TTC549 (cell line): ENCODE results near the gene ACSM2B.
"Not testable (repeated sequence)": the region's sequence is repeated elsewhere in the genome, so short reads cannot be mapped to it uniquely, and the experiment has no call there.

Source experiments
- FAIRE-seq: peaks from 2 replicates; lab custom pipeline; 2012; peaks lifted over from hg19 to GRCh38; lab: Jason Lieb, UNC

The ACSM2B gene

DNA sequence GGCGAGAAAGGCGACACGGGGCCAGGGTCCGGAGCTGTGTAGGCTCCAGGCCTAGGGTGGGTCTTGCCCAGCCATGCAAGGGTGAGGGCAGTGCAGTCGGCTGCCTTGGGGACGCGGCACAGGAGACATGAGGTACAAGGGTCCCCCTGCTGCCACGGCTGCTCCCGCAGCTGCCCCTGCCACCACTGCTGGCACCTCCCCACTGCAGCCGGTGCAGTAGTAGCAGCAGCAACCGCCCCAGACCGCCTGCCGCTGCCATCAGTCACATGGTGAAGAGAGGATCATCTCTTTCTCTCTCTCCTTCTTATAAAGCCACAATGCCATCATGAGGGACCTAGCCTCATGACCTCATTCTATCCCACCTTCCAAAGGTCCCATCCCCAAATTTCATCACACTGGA lies 44.4 kb downstream of the ACSM2B start:
- not testable (repeated sequence) for FAIRE-seq

DNA sequence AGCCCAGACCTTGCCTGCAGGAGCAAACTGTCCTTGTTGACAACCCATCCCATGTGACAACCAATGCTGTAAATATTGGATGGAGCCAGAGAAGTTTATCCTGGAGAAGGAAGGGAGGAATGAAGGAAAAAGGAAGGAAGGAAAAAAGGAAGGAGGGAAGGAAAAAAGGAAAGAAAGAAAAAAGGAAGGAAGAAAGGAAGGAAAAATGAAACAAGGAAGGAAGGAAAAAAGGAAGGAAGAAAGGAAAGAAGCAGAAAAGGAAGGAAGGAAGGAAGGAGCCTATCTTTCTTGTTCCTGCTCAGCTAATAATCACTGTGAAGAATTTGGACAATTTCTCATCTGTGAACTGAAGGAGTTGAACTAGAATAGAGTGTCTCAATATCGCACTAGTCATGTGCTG lies 56.1 kb downstream of the ACSM2B start:
- FAIRE-seq = no peak

DNA sequence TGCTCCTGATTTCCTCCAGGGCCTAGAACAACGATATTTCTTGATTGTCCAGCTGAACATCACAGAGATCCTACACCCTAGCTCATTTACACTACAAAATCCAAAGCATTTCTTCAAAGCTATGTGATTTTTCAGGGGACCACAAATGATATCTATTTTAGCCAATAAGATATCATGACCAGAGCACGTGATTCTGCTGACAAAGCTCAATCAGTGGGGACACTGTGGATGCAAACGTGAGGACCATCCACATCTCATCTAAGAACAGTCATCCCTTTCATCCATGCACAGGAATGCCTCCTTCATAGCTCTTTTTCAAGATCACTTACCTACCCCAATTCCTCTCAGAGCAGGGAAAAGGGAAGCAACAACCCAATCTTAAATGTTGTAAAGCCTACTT lies 56.9 kb downstream of the ACSM2B start:
- no peak for FAIRE-seq

DNA sequence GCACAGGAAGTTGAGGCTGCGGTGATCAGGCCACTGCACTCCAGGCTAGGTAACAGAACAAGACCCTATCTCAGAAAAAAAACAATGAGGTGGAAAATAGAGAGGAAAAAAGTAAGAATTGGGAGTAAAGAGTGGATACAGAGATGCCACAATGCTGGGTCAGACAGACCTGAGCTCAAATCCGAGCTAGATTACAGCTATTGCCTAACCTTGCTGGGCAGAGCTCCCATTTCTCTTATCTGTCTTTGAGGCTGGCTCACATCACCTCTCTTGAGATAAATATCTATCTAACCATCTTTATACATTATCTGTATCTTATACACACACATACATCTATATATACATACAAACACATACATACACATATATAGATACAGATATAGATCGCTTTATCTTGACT lies 59.0 kb downstream of the ACSM2B start:
- FAIRE-seq = no peak

DNA sequence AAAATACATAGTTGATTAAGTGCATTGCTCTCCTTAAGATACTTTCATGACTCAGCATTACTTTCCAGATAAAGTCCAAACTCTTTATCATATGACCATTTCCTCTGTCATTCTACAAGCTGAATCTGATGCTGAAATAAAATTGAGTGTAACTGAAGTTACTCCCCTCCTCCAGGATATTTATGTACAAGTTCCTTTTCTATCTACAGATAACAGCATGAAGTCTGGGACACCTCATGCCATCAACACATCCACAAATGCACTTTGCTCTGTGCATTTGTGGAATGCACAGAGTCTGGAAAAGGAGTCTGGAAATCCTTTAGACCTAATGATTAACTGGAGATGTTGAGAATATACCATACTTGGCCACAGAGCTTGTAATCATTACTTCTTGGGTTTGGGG lies 60.5 kb downstream of the ACSM2B start:
- no peak for FAIRE-seq

DNA sequence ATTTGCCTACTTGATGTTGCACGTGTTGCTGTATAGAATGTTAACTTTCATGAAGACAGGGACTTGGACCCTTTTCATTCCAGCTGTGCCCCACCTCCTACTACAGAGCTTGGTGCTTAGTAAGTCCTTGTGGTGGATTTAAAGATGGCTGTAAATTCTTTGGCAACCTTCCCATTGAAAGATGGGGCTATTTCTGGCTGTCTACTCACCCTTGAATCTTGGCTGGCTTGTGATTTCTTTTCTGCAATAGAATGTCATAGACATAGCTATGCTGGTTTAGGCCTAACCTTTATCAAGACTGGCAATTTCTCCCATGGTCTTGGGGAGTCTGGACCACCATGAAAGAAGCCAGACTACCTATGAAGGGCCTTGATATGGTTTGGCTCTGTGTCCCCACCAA lies 65.8 kb downstream of the ACSM2B start:
- FAIRE-seq = no peak

DNA sequence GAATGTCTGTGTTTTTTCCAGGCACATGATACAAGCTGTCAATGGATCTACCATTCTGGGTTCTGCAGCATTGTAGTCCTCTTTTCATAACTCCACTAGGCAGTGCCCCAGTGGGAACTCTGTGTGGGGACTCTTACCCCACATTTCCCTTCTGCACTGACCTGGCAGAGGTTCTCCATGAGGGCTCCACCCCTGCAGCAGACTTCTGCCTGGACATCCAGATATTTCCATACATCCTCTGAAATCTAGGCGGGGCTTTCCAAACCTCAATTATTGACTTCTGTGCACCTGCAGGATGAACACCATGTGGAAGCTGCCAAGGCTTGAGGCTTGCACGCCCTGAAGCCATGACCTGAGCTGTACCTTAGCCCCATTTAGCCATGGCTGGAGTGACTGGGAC lies 68.9 kb downstream of the ACSM2B start:
- no peak for FAIRE-seq

DNA sequence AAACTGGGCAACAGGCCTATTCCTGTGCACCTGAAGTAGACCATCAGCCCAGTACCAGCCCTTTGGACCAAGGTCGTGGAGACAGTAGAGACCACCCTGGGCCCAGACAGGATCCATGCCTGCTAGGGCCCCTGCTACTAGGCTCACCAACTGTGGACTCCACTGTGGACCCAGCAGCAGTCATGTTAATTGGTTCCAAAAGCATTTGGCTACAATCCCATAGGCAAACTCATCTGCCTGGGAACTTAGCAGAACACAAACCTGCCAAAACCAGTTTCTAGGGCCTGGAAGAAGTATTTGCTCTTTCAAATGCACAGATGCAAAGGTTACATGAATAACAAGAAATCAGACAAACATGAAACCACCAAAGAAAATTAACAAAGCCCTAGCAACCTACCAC lies 71.7 kb downstream of the ACSM2B start:
- no peak for FAIRE-seq

DNA sequence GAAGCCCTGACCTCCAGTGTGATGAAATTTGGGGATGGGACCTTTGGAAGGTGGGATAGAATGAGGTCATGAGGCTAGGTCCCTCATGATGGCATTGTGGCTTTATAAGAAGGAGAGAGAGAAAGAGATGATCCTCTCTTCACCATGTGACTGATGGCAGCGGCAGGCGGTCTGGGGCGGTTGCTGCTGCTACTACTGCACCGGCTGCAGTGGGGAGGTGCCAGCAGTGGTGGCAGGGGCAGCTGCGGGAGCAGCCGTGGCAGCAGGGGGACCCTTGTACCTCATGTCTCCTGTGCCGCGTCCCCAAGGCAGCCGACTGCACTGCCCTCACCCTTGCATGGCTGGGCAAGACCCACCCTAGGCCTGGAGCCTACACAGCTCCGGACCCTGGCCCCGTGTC lies 84.7 kb downstream of the ACSM2B start:
- FAIRE-seq = not testable (repeated sequence)

DNA sequence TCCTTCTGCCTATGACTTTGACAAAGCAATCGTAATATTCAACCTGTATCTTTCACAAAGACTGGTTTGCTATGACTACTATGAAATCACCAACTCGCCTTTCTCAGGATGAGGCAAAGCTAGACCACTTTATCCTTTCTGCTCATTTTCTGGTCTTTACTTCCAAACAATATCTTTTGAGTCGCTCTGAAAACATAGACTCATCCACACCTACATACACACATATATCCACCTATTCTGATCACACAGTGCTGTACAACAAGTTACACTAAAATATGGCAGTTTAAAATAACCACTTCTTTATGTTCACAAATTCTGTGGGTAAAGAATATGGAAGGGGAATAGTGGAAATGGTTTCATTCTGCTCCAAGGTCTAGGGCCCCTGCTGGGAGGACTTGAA lies 85.2 kb downstream of the ACSM2B start:
- not testable (repeated sequence) for FAIRE-seq
